ENCODE data around the gene C6orf15. TPM values are rescaled to one million over a fixed set of nuclear protein-coding genes. Genes with fewer than 3 reads are reported as not detected.
A peak's percentile ranks its signal among the peaks of the same experiment; 100 is the strongest.
"Not testable (repeated sequence)": the region's sequence is repeated elsewhere in the genome, so short reads cannot be mapped to it uniquely, and the experiment has no call there.

C6orf15 gene
- total RNA-seq, 4 donors from 2014 or later, result not detected

- peak in 3 of 6 experiments; percentile 40 to 55 (median 47) for TF ChIP-seq CTCF (IDR thresholded peaks at IDR 0.05)
- TF ChIP-seq POLR2A (IDR thresholded peaks at IDR 0.05), result no peak
- Histone ChIP-seq H3K27me3 (no peaks in the 10 kb centered on the region), H3K4me3 (no peak overlapping the region), H3K36me3 (no peaks in the 10 kb centered on the region), H3K4me1 (no peaks in the 10 kb centered on the region), H3K27ac (no peak overlapping the region), H3K9me3 (no peaks in the 10 kb centered on the region)
- DNase-seq, result no peak
Observed at GRCh38 chr6:31070711-31071197, 41.6 kb downstream of the C6orf15 start.

- Histone ChIP-seq H3K9me3 (no peaks in the 10 kb centered on the region), H3K27me3 (no peaks in the 10 kb centered on the region), H3K4me1 (no peaks in the 10 kb centered on the region), H3K4me3 (no peak overlapping the region), H3K27ac (no peak overlapping the region), H3K36me3 (no peaks in the 10 kb centered on the region)
- DNase-seq, result peak; percentile 74 to 88 (median 82)
- peak; percentile 78 to 90 (median 88) for TF ChIP-seq CTCF (IDR thresholded peaks at IDR 0.05)
- no peak for TF ChIP-seq POLR2A (IDR thresholded peaks at IDR 0.05)
Observed at GRCh38 chr6:31068669-31069340, 43.6 kb downstream of the C6orf15 start.

GRCh38 chr6:31067891-31068668, 44.3 kb downstream of the C6orf15 start:
- not testable (repeated sequence) for H3K27ac ChIP-seq, H3K27me3 ChIP-seq, H3K4me1 ChIP-seq, DNase-seq, H3K4me3 ChIP-seq, H3K36me3 ChIP-seq, H3K9me3 ChIP-seq

- H3K4me1 ChIP-seq, H3K4me3 ChIP-seq, H3K9me3 ChIP-seq, H3K27ac ChIP-seq, DNase-seq, H3K27me3 ChIP-seq, H3K36me3 ChIP-seq: not testable (repeated sequence)
Observed at GRCh38 chr6:31067028-31067427, 45.3 kb downstream of the C6orf15 start.

- Histone ChIP-seq H3K4me3 (no peak overlapping the region), H3K27ac (no peak overlapping the region), H3K4me1 (no peaks in the 10 kb centered on the region), H3K9me3 (no peaks in the 10 kb centered on the region), H3K36me3 (no peaks in the 10 kb centered on the region), H3K27me3 (no peaks in the 10 kb centered on the region)
- TF ChIP-seq POLR2A (IDR thresholded peaks at IDR 0.05) (no peak), CTCF (IDR thresholded peaks at IDR 0.05) (no peak)
- no peak for DNase-seq
Observed at GRCh38 chr6:31065556-31065955, 46.8 kb downstream of the C6orf15 start.

- Histone ChIP-seq H3K27ac (no peak overlapping the region), H3K4me1 (no peaks in the 10 kb centered on the region), H3K9me3 (no peaks in the 10 kb centered on the region), H3K4me3 (no peak overlapping the region), H3K27me3 (no peaks in the 10 kb centered on the region), H3K36me3 (no peaks in the 10 kb centered on the region)
- no peak for DNase-seq
- TF ChIP-seq POLR2A (IDR thresholded peaks at IDR 0.05) (no peak), CTCF (IDR thresholded peaks at IDR 0.05) (no peak)
Observed at GRCh38 chr6:31063906-31064435, 48.4 kb downstream of the C6orf15 start.

Small RNA genes lying within 50 kb of the gene (small RNA-seq; reads per million reads assigned to genes)
- gene POLR2LP1, result 0 reads per million in 2 donors
- gene RNU6-1133P, result 0 reads per million in 2 donors

Other genes starting within 250 kb of the C6orf15 start
- gene DDR1, start 228.1 kb downstream of the C6orf15 start, total RNA-seq, result 100 to 1,000 TPM in 3 of 4 donors, 10 to 100 TPM in 1; 70.1 to 166 (median 143) TPM
- 10 to 100 TPM; 10.7 to 21.3 (median 17.0) TPM for gene GTF2H4, start 204.4 kb downstream of the C6orf15 start, total RNA-seq
- gene VARS2, start 198.3 kb downstream of the C6orf15 start, total RNA-seq, result 10 to 100 TPM; 24.2 to 40.0 (median 31.1) TPM
- not detected for gene SFTA2, start 180.4 kb downstream of the C6orf15 start, total RNA-seq
- under 1 TPM in 1 of 4 donors, not detected in 3; 0.18 TPM for gene MUCL3, start 171.6 kb downstream of the C6orf15 start, total RNA-seq
- gene MUC21, start 128.9 kb downstream of the C6orf15 start, total RNA-seq, result not detected
- not detected for gene MUC22, start 102.1 kb downstream of the C6orf15 start, total RNA-seq
- 10 to 100 TPM in 2 of 4 donors, 1 to 10 TPM in 1, not detected in 1; 6.5 to 26.5 (median 22.0) TPM for gene PSORS1C1, start 2.2 kb upstream of the C6orf15 start, total RNA-seq
- under 1 TPM in 1 of 4 donors, not detected in 3; 0.54 TPM for gene CDSN, start 7.9 kb upstream of the C6orf15 start, total RNA-seq
- gene PSORS1C2, start 26.5 kb upstream of the C6orf15 start, total RNA-seq, result not detected
- gene CCHCR1, start 45.2 kb upstream of the C6orf15 start, total RNA-seq, result 10 to 100 TPM; 28.3 to 86.6 (median 36.2) TPM
- gene TCF19, start 46.0 kb upstream of the C6orf15 start, total RNA-seq, result 10 to 100 TPM in 1 of 4 donors, 1 to 10 TPM in 3; 4.0 to 28.9 (median 7.1) TPM
- gene POU5F1, start 58.1 kb upstream of the C6orf15 start, total RNA-seq, result 100 to 1,000 TPM in 1 of 4 donors, 10 to 100 TPM in 3; 14.9 to 121 (median 45.0) TPM
- gene HLA-C, start 159.5 kb upstream of the C6orf15 start, total RNA-seq, result 1,000 to 10,000 TPM in 2 of 4 donors, 100 to 1,000 TPM in 2; 144 to 1,614 (median 839) TPM
- 1,000 to 10,000 TPM in 3 of 4 donors, 100 to 1,000 TPM in 1; 835 to 3,384 (median 2,517) TPM for gene HLA-B, start 244.6 kb upstream of the C6orf15 start, total RNA-seq